ENCODE results near the gene ALDH3A1. TPM values are rescaled to one million over a fixed set of nuclear protein-coding genes. Genes with fewer than 3 reads are reported as not detected.
A peak's percentile ranks its signal among the peaks of the same experiment; 100 is the strongest.
"Not testable (repeated sequence)": the region's sequence is repeated elsewhere in the genome, so short reads cannot be mapped to it uniquely, and the experiment has no call there.

ALDH3A1 gene
- 0.85 and 0.93 TPM in 2 replicates for total RNA-seq

DNA sequence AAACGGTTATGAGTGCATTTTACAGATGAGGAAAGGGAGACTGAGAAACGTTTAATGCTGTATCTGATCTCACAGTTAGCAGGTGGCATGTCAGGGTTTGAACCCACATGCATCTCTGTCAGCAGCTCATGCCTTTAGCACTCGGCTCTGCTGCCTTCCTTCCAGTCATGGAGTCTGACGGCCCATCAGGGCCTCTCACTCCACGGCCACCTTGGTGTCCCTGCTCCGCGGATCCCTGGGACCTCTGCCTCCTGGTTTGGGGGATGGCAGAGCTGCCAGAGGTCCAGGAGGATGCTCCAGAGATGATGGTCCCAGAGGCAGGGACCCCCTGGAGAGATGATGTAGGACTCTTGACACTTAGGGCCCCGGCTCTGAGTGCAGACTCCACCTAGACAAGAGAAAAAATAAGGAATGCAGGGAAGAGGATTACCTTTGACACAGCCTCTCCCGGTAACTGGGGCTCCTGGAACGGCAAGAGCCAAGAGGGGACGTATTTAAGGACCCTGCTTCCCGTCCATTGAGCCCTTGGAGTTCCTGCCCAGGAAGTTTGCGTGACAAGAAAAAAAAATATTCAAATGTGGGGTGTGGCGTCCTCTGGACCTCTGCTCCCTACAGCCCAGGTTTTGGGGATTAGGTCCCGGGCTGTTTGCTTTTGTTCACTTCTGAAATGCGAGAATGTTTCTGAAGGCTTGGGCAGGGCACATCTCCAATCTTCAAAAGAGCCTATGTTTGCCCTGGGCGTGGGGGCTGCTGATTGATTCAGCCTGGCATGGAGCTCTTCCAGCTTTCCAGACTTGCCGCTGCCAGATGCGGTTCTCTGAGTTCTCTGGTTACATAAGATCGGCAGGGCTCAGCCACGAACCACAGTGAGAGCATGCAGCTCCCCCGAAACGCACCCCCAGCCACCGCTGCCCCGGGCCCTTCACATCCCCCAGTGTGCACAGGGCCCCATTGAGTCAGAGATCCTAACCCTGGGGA lies at the start of gene ALDH3A1:
Gene ALDH3A1 (minus strand): TSS at position 470 of the 978 bp plus-strand sequence. CDS start 3,169 bp downstream, outside the sequence.
- DNase-seq = no peak

DNA sequence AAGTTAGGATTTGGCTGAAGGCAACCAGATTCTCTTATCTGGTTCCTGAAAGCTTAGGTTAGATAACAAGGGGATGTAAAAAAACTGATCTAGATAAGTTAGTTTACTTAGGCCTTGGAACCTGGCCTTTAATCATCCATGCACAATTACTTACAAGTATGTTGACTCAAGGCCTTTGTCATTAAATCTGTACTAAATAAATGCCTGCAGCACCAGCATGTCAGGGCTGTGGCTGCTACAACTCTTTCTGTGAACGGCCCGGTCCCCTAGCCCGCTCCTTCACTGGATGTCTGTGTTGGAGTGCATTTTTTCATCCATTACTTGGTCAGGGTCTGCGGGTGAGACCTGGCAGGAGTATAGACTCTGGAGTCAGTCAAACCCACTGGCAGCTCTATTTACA lies 48.4 kb upstream of the ALDH3A1 start:
- no peak for DNase-seq

DNA sequence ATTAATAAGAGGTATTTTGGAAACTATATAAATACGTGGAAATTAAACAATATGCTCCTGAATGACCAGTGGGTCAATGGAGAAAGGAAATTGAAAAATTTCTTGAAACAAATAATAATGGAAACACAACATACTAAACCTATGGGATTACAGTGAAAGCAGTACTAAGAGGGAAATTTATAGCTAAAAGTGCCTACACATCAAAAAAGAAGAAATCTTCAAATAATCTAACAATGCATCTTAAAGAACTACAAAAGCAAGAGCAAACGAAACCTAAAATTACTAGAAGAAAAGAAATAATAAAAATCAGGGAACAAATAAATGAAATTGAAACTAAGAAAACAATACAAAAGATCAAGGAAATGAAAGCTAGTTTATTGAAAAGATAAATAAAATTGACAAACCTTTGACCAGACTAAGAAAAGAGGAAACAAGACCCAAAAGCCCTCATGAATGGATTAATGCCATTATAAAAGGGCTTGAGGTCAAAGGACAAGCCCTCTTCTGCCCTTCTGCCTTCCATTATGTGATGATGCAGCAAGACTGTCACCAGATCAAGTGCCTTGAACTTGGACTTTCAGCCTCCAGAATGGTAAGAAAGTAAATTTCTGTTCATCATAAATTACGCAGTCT lies 43.9 kb upstream of the ALDH3A1 start:
- DNase-seq = no peak

DNA sequence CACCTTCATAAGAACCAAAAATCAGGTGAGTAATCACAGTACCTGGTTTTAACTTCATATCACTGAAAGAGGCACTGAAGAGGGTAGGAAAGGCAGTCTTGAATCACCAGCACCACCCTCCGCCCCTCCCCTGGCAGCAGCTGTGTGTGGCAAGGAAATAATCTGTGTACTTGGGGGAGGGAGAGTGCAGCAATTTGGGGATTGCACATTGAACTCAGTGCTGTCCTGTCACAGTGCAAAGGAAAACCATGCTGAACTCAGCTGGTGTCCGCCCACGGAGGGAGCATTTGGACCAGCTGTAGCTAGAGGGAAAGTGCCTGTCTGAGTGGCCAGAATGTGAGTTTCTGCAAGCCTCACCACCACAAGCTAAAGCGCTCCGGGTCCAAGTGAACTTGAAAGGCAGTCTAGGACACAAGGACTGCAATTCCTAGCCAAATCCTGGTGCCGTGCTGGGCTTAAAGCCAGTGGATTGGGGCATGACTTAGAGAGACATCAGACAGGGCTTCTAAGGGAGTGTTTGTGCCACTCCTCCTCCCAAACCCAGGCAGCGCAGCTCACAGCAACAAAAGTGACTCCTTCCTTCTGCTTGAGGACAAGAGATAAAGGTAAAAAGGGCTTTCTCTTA lies 39.7 kb upstream of the ALDH3A1 start:
- no peak for DNase-seq

DNA sequence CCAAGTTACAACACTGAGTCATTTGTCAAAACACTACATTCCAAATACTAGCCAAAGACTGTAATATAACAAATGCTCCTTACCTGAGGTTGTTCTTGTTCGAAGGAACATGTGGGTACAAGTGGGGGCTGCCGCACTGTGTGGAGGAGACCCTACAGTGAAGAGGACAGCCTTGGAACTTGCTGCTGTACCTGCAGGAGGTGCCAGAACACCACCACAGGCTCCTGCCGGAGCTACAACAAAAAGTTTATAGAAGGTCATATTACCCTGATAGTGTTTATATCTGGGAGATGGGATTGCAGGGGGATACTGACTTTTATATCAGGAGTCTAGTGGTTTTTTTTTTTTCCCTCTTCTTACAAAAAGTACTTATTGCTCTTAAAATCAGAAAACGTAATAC lies 37.8 kb upstream of the ALDH3A1 start:
- no peak for DNase-seq

DNA sequence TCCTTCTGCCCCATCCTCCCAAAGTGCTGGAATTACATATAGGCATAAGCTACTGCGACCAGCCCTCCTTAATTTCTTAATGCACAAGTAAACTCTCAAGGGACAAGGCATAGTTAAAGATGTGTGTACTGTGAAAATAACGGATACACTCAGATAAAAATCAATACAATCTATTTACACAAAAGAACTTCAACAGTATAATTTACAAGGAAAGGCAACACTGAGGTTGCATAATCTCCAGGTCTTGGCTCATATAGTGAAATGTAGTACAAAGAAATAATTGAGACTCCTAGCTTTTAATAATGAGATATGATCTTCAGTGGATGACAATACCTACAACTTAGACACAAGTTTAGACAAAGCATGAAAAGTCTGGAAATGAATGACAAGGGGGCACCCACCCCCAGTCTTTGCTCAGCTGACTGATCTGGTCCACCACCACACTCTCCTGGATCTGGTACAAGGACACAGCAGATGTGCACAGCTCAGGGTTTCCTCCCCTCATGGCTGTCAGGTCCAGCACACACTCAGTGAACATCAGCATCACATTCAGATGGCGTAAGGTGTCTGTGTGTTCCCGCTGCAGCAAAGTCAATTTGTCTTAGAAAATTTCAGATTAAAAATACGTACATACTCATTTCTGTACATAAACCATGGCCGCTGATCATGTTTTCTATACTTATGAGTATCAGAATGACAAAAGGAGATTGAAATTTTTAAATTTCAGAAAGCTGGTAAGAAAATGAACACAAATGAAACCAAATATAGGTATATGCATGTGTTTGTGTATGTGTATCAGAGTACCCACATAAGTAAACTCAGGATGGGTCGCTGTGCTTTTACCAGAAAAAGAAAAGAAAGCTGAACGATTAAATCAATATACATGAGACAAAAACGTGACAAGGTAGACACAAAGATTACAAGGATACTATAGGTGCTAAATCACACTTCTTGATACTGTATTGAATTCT lies 33.7 kb upstream of the ALDH3A1 start:
- no peak for DNase-seq

DNA sequence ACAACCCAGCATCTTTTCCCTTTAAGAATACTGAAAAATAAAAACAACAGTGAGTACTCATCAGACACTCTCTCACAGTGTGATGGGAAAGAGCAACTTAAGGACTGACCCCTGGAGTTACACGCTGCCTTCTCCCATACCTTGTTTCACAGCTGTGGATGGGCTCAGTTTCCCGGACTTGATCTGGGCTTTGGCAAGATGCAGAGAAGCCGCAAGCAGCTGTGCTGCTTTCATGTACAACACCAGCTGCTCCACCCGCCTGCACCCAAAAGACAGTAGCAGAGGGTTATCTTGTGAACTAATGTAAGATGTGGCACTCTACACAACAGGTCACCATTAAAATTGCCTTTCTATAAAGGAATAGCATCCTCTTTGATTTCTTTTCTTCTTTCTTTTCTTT lies 32.7 kb upstream of the ALDH3A1 start:
- no peak for DNase-seq

DNA sequence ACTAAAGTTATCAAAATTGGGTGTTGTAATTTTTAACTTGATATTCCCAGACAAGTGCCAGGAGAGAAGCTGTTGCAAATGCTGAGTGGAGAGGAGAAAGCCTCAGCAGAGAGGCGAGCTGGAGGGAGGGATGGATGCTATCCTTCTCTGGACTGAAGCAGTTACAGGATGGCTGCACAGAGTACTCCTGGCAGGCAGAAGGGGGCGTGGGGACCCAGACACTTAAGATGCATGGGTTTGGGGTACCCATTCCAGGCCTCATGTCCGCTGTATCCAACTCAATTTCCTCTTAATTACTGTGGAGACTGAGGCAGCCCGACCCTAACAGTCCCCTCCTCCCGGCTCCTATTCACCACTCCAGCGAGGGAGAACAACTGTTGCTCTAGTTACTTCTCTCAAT lies 25.4 kb upstream of the ALDH3A1 start:
- no peak for DNase-seq

DNA sequence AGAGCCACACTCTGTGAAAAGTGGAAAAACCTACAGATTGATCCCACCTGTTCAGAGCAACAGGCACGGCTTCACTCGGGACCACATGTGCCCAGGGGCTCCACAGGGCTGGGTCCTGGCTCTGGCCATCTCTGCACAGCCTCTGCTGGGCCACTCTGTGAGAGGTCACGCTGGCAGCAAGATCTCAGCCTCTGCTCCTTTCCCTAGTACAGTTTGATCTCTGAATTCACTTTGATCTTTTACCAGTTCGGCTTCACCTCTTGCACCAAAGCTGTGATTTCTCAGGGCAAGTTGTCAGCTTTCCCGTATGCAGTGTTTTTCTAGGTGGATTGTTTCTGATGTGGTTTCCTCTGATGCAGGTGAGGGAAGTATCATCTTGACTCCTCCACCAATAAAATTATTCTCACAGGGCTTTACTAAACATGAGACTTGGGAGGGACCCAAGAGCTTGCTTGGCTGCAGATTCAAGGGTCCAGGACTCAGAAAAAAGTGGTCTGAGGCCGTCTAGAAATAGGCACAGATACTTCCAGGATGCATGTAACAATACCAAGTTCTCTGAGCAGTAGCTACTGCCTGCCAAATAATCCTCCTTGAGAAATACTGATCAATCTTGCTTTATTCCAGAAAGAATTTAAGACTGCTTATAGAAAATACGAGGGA lies 24.0 kb upstream of the ALDH3A1 start:
- DNase-seq = no peak

DNA sequence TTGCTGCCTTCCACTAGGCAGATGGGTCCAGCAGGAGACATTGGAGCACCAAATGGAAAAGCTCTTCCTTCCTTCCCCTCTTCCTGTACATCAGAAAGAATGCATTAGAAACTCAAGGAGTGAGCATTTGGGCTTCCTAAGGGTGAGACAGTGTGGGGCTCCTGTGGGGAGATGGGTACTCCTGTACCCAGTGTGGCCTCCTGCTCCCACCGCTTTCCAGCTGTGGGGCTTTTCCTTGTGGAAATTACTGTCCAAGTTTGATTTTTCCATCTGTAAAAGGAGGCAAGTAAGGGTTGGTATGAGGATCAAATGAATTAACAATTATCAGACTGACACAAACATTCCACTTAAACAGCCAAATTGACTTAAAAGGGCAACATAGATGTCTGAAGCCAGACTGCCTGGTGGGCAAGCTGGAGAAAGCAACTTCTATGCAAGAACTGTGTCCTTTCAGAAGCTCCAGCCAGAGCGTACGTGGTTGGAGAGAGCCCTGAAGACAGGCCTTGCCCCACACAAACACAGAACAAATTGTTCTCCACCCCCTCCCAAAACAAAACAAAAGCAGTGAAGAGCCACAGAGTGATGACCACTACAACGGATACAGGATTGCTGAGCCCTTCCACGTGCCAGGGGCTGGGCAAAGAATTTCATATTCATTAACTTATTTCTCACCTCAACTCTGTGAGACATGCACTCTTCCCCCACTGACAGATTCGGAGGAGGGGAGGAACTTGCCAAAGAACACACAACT lies 23.1 kb upstream of the ALDH3A1 start:
- no peak for DNase-seq

DNA sequence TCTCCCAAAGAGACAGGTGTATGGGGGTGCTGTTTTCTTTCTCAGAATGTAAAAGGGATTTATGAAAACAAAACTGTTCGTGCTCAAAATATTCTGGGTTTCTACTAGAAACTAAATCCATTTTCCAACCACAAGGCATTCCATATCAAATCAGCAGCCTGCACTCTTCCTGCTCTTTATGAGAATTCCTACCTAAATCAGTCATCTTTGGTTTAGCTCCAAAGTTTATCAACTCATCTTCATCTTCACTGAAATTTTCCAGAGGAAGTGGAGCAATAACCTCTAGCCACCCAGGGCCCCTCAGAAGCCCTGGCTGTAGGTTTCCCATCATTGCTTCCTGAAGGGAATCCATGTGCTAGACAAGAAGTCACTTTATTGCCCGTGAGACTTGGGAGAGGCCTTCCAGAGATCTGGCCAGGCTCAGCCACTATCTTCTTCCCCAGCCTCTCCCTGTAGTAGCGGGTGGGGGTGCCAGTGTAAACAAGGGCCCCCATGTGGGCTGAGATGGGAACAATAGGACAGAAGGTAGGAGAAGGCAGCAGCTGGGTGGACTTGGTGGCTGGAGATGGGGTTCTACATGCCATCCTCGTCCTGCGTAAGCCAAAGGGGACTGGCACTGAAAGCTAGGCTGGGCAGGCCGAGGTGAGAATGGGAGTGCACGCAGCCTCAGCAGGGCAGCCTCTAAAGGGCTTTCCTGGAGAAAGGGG lies 22.0 kb upstream of the ALDH3A1 start:
- peak; percentile 69 for DNase-seq

DNA sequence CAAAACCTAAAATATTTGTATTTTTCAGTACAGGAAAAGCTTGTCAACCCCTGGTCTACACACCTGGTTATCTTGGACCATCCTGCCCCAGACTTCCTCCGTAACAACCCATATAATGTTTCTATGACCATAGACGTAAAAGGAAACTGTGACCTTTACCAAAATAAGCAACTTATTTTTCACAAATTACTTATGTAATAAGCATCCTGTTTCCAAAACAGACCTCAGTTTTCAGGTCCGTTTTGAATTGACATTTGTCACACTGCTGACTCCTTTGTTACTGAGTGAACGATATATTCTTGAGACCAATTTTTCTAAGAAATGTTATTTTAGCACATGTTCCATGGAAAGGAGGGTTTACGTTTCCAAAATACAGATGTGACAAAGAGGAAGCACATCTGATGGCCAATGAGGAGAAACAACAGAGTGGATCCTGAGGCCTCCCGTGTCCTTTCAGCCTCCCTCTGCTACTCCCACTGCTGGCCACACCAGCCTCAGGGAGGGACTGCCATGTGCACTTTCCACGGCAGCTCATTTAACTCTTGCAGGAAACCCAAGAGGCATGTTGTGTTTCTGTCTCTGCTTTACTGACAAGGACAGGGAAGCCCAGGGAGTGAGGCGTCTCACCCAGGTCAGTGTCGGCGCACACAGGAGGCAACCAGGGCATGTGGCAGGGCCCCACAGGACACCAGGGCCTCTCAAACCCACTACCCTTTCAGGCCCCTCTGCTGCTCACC lies 20.1 kb upstream of the ALDH3A1 start:
- DNase-seq = peak; percentile 35

DNA sequence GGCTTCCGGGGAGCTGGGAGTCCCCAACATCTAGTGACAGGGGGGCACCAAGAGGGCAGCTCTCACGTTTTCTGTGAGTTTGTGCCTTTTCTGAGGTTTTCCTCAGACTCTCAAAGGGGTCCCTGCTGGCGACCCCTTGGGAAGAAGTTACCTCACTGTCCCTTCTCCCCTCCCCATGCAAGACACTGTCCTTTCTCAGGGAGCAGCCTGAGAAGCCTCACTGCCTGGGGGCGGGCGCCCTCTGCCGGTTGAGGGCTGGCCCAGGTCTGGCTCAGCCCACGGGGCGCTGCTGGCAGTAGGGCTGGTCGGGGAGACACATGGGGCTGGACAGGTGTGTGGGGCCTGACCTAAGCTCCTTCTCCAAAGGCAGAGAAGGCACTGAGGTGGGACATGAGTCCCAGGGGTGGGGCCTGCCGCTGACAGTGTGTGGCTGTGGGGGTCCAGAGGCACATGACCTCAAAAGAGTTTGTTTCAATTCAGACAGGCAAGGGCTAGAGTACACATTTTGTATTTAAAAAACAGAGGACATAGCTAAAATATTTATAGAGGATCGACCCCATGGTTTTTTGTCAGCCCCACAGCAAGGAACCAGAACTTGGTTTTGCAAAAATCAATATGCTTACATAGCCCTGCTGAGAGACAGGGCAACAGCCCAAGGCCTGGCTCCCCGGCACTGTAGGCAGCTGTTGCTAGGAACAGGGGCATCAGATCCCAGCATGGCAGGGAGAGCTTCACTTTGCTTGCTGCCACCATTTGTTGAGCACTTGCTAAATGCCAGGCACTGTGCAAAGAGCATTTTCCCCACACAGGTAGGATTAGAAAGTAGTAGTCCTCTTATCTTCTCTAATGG lies 18.5 kb upstream of the ALDH3A1 start:
- DNase-seq = peak; percentile 84

DNA sequence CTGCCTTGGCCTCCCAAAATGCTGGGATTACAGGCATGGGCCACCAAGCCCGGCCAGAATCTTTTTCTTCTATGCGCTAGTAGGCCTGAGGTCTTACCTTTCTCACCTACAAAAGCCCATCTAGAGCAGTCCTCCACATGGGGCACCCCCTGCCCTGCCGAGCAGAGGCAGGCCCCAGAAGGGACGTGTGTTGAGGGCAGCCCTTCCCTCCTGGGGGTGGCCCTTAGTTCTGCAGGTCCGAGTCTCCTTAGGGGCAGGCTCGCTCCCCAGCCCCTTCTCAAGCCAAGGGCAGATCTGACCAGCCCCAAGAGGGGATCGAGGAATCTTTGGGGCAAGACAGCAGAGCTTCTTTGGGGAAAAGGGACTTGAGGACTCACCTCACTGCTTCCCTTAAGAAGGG lies 17.9 kb upstream of the ALDH3A1 start:
- DNase-seq = no peak

DNA sequence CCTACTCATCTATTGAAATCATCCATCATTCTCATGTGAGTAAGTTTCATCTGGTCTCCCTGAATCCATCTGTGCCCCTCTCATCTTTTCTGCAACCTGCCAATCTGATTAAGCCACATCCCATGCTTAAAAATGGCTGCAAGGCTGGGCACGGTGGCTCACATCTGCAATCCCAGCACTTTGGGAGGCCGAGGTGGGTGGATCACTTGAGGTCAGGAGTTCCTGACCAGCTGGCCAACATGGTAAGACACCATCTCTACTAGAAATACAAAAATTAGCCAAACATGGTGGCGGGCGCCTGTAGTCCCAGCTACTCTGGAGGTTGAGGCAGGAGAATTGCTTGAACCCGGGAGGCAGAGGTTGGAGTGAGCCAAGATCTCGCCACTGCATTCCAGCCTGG lies 15.9 kb upstream of the ALDH3A1 start:
- DNase-seq = not testable (repeated sequence)

DNA sequence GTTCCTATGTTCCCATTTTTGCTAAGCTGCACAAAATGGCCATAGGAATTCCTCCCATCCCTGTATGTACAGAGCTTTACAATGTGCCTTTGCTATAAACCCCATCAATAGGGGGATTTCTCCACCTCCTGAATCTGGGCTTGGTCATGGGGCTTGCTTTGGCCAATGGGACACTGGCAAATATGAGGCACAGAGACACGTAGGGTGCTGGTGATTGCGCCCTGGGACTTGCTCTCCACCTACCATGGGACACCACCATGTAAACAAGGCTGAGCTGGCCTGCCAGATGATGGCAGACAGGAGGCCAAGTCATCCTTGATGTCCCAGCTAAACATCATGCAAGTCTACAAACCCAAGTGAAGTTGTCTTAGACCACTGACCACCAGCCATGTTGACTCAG lies 15.3 kb upstream of the ALDH3A1 start:
- no peak for DNase-seq

DNA sequence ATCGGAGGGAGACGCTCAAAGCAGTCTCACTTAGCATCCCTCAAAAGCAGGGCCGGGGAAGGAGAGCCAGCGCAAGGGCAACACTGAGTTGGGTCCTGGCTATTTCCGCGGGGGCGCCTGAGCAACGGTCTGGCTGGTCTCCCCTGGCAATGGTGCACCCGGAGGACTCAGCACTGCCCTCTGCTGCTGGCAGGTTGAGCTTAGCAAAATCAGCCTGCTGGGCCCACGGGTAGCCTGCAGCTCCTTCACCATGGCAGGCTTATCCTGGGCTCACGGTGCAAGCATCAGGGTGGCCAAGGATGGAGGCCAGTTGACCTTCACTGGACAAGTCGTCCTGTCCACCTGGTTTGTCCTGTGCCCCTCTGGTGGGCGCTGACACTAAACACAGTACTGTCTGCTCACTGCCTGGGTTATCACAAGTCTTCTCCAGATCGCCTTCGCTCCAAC lies 14.4 kb upstream of the ALDH3A1 start:
- peak; percentile 82 for DNase-seq

DNA sequence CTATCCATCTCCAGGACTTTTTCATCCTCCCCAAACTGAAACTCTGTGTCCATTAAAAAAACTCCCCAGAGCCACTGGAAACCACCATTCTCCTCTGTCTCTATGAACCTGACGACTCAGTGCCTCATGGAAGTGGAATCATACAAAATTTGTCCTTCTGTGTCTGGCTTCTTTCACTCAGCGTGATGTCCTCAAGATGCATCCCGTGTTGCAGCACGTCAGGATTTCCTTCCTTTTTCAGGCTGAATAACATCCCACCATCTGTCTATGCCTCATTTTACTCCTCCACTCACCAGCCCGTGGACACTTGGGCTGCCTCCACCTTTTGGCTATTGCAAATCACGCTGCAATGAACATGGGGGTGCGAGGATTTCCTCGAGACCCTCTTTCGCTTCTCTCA lies 12.6 kb upstream of the ALDH3A1 start:
- DNase-seq = peak; percentile 18
